Chondrocyte (in vitro differentiated cells): ENCODE data around the gene EEF1A2. TPM values are rescaled to one million over a fixed set of nuclear protein-coding genes. Genes with fewer than 3 reads are reported as not detected.

Source experiments
- DNase-seq: peaks from one replicate; pipeline ENCODE4 v3.0.0; 2021; ENCODE audit warnings: mixed read lengths, low spot score
- H3K27ac Mint-ChIP-seq: one replicate; pipeline ENCODE4 v1.8.0; 2021; ENCODE audit warnings: mild to moderate bottlenecking, moderate library complexity, mixed read lengths; ENCODE audit not compliant: unreplicated experiment
- H3K27me3 Mint-ChIP-seq: 2 replicates; pipeline ENCODE4 v1.8.0; 2021; ENCODE audit warnings: low read depth, mixed read lengths
- H3K36me3 Mint-ChIP-seq: 2 replicates; pipeline ENCODE4 v1.8.0; 2021; ENCODE audit warnings: low read depth, mixed read lengths
- H3K4me1 Mint-ChIP-seq: 2 replicates; pipeline ENCODE4 v1.8.0; 2021; ENCODE audit warnings: low read depth, mild to moderate bottlenecking, mixed read lengths
- H3K4me3 Mint-ChIP-seq: one replicate; pipeline ENCODE4 v1.8.0; 2021; ENCODE audit warnings: mild to moderate bottlenecking, moderate library complexity, mixed read lengths; ENCODE audit not compliant: unreplicated experiment
- H3K9me3 Mint-ChIP-seq: 2 replicates; pipeline ENCODE4 v1.8.0; 2021; ENCODE audit warnings: low read depth, mixed read lengths
- total RNA-seq: library from RNA; stranded (reverse); gene quantifications from 3 replicates; pipeline ENCODE4 v1.2.1, GENCODE V29; 2021
- TF ChIP-seq, protein P1 (sequence below): fragments of 200-600 bp; sonication (generic); IDR thresholded peaks from 2 replicates; pipeline ENCODE4 v1.5.0; 2021; ENCODE audit warnings: antibody characterized with exemption, mild to moderate bottlenecking, moderate library complexity

EEF1A2 gene
- total RNA-seq, 1 donor from 2014 or later, result 5.5 TPM

GRCh38 chr20:63496596-63497120 is 2.2 kb downstream of the EEF1A2 start:
- peaks cover 5% of the 10 kb centered on the region for H3K9me3 Mint-ChIP-seq
- H3K4me3 Mint-ChIP-seq, result no peak overlapping the region
- H3K27ac Mint-ChIP-seq, result no peak overlapping the region
- H3K4me1 Mint-ChIP-seq, result no peaks in the 10 kb centered on the region
- no peaks in the 10 kb centered on the region for H3K36me3 Mint-ChIP-seq
- TF ChIP-seq, protein P1, sequence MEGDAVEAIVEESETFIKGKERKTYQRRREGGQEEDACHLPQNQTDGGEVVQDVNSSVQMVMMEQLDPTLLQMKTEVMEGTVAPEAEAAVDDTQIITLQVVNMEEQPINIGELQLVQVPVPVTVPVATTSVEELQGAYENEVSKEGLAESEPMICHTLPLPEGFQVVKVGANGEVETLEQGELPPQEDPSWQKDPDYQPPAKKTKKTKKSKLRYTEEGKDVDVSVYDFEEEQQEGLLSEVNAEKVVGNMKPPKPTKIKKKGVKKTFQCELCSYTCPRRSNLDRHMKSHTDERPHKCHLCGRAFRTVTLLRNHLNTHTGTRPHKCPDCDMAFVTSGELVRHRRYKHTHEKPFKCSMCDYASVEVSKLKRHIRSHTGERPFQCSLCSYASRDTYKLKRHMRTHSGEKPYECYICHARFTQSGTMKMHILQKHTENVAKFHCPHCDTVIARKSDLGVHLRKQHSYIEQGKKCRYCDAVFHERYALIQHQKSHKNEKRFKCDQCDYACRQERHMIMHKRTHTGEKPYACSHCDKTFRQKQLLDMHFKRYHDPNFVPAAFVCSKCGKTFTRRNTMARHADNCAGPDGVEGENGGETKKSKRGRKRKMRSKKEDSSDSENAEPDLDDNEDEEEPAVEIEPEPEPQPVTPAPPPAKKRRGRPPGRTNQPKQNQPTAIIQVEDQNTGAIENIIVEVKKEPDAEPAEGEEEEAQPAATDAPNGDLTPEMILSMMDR, result no peak
- peak; percentile 84 for DNase-seq
- no peaks in the 10 kb centered on the region for H3K27me3 Mint-ChIP-seq

DNA sequence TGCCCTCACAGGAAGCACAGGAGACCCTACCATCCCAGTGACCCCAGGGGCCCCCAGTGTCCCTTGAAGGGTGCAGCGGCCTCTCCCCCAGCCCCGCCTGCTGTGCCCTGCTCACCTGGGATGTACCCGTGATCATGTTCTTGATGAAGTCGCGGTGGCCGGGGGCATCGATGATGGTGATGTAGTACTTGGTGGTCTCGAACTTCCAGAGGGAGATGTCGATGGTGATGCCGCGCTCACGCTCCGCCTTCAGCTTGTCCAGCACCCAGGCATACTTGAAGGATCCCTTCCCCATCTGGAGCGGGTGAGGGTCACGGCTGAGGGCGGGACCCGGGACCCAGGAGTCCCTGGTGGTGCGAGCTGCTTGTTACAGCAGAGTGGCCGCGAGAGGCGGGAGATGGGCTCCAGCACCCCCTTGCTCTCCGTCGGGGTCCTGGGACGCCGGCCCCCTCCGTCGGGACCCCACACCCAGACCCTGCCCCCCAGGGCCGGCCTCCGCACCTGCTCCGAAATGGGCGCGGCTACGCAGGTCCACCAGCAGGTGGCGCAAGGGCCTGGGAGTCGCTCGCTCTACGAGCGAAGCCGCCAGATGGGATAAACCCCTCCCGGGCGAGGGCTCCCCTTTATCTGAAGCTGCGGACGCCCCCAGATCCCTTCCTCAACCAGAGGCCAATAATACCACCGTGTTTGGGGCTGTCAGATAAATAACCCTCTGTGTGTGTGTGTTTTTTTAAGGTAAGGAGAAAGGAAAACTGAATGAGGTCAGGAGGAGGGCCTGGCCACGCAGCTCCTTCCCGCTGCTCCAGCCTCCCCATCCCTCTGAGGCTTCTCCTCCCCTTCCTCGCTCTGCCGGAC is 2.9 kb downstream of the EEF1A2 start:
- Mint-ChIP-seq H3K36me3 (no peaks in the 10 kb centered on the region), H3K4me1 (no peaks in the 10 kb centered on the region), H3K27ac (no peak overlapping the region), H3K9me3 (peaks cover 5% of the 10 kb centered on the region), H3K27me3 (no peaks in the 10 kb centered on the region), H3K4me3 (peak overlapping the region; percentile 60)
- peak; percentile 89 for DNase-seq
- TF ChIP-seq, protein P1, result peak; percentile 98

GRCh38 chr20:63495167-63495720 is 3.6 kb downstream of the EEF1A2 start:
- Mint-ChIP-seq H3K4me1 (no peaks in the 10 kb centered on the region), H3K27ac (no peak overlapping the region), H3K9me3 (peaks cover 5% of the 10 kb centered on the region), H3K36me3 (no peaks in the 10 kb centered on the region), H3K27me3 (no peaks in the 10 kb centered on the region), H3K4me3 (no peak overlapping the region)
- TF ChIP-seq, protein P1, result no peak
- DNase-seq, result no peak

GRCh38 chr20:63494420-63495166 is 4.3 kb downstream of the EEF1A2 start:
- TF ChIP-seq, protein P1, result no peak
- Mint-ChIP-seq H3K9me3 (peaks cover 5% of the 10 kb centered on the region), H3K4me3 (no peak overlapping the region), H3K4me1 (no peaks in the 10 kb centered on the region), H3K36me3 (no peaks in the 10 kb centered on the region), H3K27ac (no peak overlapping the region), H3K27me3 (peaks cover 2% of the 10 kb centered on the region)
- peak; percentile 87 for DNase-seq

- H3K9me3 Mint-ChIP-seq, result peaks cover 5% of the 10 kb centered on the region
- no peaks in the 10 kb centered on the region for H3K36me3 Mint-ChIP-seq
- no peak overlapping the region for H3K4me3 Mint-ChIP-seq
- H3K4me1 Mint-ChIP-seq, result no peaks in the 10 kb centered on the region
- DNase-seq, result peak; percentile 76
- H3K27me3 Mint-ChIP-seq, result peaks cover 2% of the 10 kb centered on the region
- H3K27ac Mint-ChIP-seq, result no peak overlapping the region
- TF ChIP-seq, protein P1, result no peak
Observed at GRCh38 chr20:63494084-63494419, 4.8 kb downstream of the EEF1A2 start.
